Epidermal melanocyte (primary cell): ENCODE data around the gene SNAI1.
A peak's percentile ranks its signal among the peaks of the same experiment; 100 is the strongest.
"Not testable (repeated sequence)": the region's sequence is repeated elsewhere in the genome, so short reads cannot be mapped to it uniquely, and the experiment has no call there.

Source experiments
- DNase-seq: peaks from one replicate; pipeline ENCODE4 v3.0.0; 2011; ENCODE audit warnings: low spot score; ENCODE audit not compliant: insufficient read length

Gene SNAI1

DNA sequence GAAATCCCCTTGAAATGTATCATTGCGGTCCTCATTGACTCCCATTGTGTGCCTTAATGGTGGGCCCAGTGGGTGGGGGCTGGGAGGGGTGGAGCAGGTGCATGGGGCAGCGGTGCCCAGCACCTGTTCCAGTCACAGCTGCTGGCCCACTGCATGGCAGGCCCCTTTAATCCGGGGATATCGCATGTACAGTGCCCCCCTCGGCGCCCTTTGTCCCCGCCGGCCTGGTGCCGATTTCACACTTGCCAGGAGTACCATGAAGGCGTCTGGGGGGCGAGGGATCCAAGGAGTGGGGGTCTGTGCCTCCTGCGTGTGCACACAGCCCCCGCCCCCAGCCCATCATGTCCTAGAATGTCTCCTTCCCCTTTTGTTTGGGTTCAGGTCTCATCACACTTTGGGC lies 2.8 kb downstream of the SNAI1 start:
- DNase-seq = no peak

DNA sequence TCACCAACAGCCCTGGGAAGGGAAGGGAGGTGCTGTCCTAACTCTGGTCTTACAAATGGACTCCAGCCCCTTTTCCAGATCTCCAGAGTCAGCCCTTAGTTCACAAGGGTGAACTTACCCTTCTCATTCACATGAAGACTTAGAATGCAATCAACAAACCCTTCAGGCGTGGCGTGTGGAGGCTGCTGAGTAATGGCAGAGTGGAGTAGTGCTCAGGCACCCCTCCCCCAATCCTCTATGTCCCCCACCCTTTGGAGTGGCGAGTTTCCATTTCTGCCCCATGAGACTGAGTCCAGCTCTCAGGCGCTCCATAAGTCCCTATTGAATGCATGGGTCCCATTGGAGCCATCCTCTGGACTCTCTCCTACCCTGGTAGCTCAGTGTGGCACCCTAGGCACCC lies 3.3 kb downstream of the SNAI1 start:
- no peak for DNase-seq

- DNase-seq = no peak
Measured at GRCh38 chr20:49987015-49987867, 4.5 kb downstream of the SNAI1 start.

DNA sequence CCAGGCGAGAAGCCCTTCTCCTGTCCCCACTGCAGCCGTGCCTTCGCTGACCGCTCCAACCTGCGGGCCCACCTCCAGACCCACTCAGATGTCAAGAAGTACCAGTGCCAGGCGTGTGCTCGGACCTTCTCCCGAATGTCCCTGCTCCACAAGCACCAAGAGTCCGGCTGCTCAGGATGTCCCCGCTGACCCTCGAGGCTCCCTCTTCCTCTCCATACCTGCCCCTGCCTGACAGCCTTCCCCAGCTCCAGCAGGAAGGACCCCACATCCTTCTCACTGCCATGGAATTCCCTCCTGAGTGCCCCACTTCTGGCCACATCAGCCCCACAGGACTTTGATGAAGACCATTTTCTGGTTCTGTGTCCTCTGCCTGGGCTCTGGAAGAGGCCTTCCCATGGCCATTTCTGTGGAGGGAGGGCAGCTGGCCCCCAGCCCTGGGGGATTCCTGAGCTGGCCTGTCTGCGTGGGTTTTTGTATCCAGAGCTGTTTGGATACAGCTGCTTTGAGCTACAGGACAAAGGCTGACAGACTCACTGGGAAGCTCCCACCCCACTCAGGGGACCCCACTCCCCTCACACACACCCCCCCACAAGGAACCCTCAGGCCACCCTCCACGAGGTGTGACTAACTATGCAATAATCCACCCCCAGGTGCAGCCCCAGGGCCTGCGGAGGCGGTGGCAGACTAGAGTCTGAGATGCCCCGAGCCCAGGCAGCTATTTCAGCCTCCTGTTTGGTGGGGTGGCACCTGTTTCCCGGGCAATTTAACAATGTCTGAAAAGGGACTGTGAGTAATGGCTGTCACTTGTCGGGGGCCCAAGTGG lies 5.3 kb downstream of the SNAI1 start:
- no peak for DNase-seq

- DNase-seq = peak; percentile 82
Measured at GRCh38 chr20:49989234-49990065, 6.7 kb downstream of the SNAI1 start.

GRCh38 chr20:49990271-49990720 lies 7.5 kb downstream of the SNAI1 start:
- no peak for DNase-seq

GRCh38 chr20:49993301-49993751 lies 10.5 kb downstream of the SNAI1 start:
- no peak for DNase-seq

DNA sequence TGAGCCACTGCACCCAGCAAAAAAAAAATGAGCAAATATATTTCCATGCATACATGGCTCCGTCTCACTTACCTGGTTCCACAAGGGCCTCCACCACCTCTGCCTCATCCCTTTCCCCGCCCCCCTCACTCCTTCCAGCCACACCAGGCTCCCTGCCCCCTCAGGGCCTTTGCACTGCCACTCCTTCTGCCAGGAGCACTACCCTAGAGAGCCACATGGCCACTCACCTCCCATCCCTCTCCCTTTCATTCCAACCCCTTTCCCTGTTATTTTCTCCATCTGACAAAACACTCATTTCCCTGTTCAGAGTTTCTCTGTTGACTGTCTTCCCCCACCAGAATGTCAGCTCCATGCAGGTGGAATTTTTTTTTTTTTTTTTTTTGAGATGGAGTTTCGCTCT lies 12.8 kb downstream of the SNAI1 start:
- no peak for DNase-seq

DNA sequence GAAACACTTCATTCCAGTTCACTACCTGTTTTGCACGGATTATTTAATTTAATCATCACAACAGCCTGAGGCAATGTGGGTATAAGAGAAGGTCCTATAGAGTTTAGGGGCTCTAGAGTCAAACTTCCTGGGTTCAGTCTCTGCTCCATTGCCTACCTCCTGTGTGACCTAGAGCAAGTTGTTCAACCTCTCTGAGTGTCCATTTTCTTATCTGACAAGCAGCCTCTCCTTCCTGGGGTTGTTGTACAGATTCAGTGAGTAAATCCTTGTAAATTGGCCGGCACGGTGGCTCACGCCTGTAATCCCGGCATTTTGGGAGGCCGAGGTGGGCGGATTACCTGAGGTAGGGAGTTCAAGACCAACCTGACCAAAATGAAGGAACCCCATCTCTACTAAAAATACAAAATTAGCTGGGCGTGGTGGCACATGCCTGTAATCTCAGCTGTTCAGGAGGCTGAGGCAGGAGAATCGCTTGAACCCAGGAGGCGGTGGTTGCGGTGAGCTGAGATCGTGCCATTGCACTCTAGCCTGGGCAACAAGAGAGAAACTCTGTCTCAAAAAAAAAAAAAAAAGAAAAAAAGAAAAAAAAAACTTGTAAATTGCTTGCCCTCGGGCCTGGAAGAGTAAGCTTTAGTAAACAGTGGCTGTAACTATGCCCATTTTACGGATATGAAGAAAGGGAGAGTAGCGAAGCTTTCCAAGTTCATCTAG lies 15.9 kb downstream of the SNAI1 start:
- not testable (repeated sequence) for DNase-seq

DNA sequence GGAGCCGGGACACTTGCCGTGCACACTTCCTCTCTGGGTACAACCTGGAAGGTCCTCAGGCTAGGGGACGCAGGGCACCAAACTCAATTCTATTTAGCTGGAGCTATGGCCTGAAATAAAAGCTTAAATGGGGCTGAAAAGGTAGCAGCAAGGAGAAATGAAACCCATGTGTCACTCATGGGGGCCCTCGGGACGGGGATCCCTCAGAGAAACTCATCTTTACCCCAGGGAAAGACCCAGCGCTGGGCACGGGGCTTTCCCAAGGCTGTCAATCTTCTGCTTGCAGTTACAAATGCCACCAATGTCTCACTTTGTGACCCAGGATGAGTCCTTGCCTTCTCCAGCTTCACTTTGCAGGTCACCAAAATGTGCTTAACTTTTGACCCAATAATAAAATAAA lies 16.5 kb downstream of the SNAI1 start:
- no peak for DNase-seq

- not testable (repeated sequence) for DNase-seq
Measured at GRCh38 chr20:50000548-50001222, 17.9 kb downstream of the SNAI1 start.

DNA sequence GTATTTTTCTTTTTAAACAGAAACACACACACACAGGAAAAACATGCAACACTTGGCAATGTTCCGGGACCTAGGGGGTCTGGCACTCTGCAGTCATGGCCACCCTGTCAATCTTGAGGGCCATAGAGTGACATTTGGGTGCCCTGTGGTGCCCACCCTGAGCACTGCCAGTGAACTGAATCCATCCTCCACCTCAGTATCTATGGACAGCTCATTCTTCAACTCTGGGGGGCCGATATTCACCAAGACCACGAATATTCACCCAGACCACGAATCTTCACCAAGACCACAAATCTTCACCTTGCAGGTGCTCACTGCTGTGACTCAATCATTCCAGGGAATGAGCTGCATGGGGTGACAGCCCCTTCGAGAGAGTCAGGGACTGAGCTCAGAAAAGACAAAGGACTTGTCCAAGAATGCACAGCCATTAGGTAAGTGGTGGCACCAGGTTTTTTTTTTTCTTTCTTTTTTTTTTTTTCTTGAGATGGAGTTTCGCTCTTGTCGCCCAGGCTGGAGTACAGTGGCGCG lies 19.1 kb downstream of the SNAI1 start:
- no peak for DNase-seq

DNA sequence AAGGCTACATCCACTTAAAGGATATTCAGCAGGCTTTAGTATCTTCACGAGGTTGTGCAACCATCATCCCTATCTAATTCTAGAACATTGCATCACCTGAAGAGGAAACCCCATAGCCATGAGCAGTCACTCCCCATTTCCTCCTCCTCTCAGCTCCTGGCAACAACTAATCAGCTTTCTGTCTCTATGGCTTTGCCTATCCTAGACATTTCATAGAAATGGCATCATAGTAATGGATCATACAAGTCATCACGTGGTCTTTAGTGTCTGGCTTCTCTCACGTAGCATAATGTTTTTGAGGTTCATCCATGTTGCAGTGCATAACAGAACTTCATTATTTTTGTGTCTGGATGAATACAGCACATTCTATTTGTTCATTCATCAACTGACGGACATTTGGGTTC lies 20.5 kb downstream of the SNAI1 start:
- no peak for DNase-seq

GRCh38 chr20:50004229-50004628 lies 21.4 kb downstream of the SNAI1 start:
- DNase-seq = no peak

GRCh38 chr20:50005471-50005981 lies 22.7 kb downstream of the SNAI1 start:
- no peak for DNase-seq

- DNase-seq = no peak
Measured at GRCh38 chr20:50007369-50007768, 24.6 kb downstream of the SNAI1 start.

- DNase-seq = no peak
Measured at GRCh38 chr20:50008007-50008406, 25.2 kb downstream of the SNAI1 start.

- no peak for DNase-seq
Measured at GRCh38 chr20:50009521-50010454, 27.0 kb downstream of the SNAI1 start.

- not testable (repeated sequence) for DNase-seq
Measured at GRCh38 chr20:50011597-50011996, 28.8 kb downstream of the SNAI1 start.
